ENCODE data around the gene LPP. TPM values are rescaled to one million over a fixed set of nuclear protein-coding genes. Genes with fewer than 3 reads are reported as not detected.

The LPP gene
- total RNA-seq, 1 experiment from 2014 or later: 120 TPM

DNA sequence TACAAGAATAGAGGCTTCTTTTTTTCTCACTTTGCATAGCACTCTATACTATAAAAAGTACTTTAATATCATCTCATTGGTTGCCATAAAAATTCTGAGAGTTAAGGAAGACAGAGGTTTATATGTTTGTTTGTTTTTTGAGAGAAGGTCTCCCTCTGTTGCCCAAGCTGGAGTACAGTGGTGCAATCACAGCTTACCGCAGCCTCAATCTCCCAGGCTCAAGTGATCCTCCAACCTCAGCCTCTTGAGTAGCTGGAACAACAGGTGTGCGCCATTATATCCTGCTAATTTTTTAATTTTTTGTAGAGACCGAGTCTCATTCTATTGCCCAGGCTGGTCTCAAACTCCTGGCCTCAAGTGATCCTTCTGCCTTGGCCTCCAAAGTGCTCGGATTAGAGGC is 250.2 kb downstream of the LPP start:
- no peak overlapping the region for H3K4me3 ChIP-seq (ENCODE audit: low read depth, low read length)
- H3K36me3 ChIP-seq (ENCODE audit: control insufficient read depth, insufficient read depth, low read length): no peaks in the 10 kb centered on the region; the same call in 1 of the 2 replicates
- ChIA-PET POLR2A (no interaction called here), CTCF (no interaction called here)
- Mint-ChIP-seq H3K4me3 (ENCODE audit: unreplicated experiment) (no peak overlapping the region), H3K4me1 (ENCODE audit: low read depth, unreplicated experiment) (peaks cover 12% of the 10 kb centered on the region), H3K9me3 (ENCODE audit: unreplicated experiment) (no peaks in the 10 kb centered on the region), H3K27ac (ENCODE audit: unreplicated experiment) (no peak overlapping the region), H3K27me3 (ENCODE audit: insufficient read depth, unreplicated experiment) (no peaks in the 10 kb centered on the region), H3K36me3 (ENCODE audit: insufficient read depth, unreplicated experiment) (peaks cover 30% of the 10 kb centered on the region)
- no TSS peak for BruUV-seq (replicated peaks)
- TF ChIP-seq CTCF (IDR thresholded peaks at IDR 0.05; ENCODE audit: insufficient read depth in 1 of 2, low read depth in 1 of 2, low read length in 1 of 2, severe bottlenecking in 1 of 2, unreplicated experiment in 1 of 2): no peak
- H3K9me3 ChIP-seq: no peaks in the 10 kb centered on the region
- H3K4me1 ChIP-seq: no peaks in the 10 kb centered on the region
- intact Hi-C loops (cut with micrococcal nuclease; ENCODE audit: unreplicated experiment): no loop called here
- no peak for DNase-seq
- H3K27me3 ChIP-seq (replicated peaks; ENCODE audit: control insufficient read depth, insufficient read depth, low read length): no peaks in the 10 kb centered on the region

DNA sequence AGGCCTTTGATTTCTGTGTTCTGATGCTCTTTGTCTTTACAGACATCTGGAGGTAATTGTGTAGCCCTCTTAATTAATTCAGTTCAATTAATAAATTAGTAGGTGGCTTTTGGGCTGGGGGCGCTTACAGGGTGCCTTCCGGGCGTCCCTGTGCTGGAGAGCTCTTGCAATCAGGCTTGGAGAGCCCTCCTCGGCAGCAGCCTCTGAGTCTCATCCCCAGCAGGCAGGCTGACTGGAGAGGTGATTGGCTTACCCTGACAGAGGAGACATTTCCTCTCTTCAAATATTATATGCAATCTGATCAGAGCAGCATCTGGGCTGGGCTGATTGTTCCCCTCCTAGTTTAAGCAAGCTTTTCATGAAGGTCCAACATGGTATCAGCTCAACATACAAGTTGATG is 250.7 kb downstream of the LPP start:
- DNase-seq: no peak
- H3K9me3 ChIP-seq: no peaks in the 10 kb centered on the region
- Mint-ChIP-seq H3K36me3 (ENCODE audit: insufficient read depth, unreplicated experiment) (peaks cover 30% of the 10 kb centered on the region), H3K27me3 (ENCODE audit: insufficient read depth, unreplicated experiment) (no peaks in the 10 kb centered on the region), H3K4me1 (ENCODE audit: low read depth, unreplicated experiment) (peaks cover 12% of the 10 kb centered on the region), H3K4me3 (ENCODE audit: unreplicated experiment) (no peak overlapping the region), H3K9me3 (ENCODE audit: unreplicated experiment) (no peaks in the 10 kb centered on the region), H3K27ac (ENCODE audit: unreplicated experiment) (no peak overlapping the region)
- H3K4me1 ChIP-seq: no peaks in the 10 kb centered on the region
- no peak overlapping the region for H3K4me3 ChIP-seq (ENCODE audit: low read depth, low read length)
- H3K27me3 ChIP-seq (replicated peaks; ENCODE audit: control insufficient read depth, insufficient read depth, low read length): no peaks in the 10 kb centered on the region
- no peak for TF ChIP-seq CTCF (IDR thresholded peaks at IDR 0.05; ENCODE audit: insufficient read depth in 1 of 2, low read depth in 1 of 2, low read length in 1 of 2, severe bottlenecking in 1 of 2, unreplicated experiment in 1 of 2)
- ChIA-PET POLR2A (no interaction called here), CTCF (no interaction called here)
- intact Hi-C loops (cut with micrococcal nuclease; ENCODE audit: unreplicated experiment): no loop called here
- no TSS peak for BruUV-seq (replicated peaks)
- H3K36me3 ChIP-seq (ENCODE audit: control insufficient read depth, insufficient read depth, low read length): no peaks in the 10 kb centered on the region; the same call in 1 of the 2 replicates

GRCh38 chr3:188407158-188407880 is 253.4 kb downstream of the LPP start:
- H3K27me3 Mint-ChIP-seq (ENCODE audit: insufficient read depth, unreplicated experiment): no peaks in the 10 kb centered on the region
- Histone ChIP-seq H3K9me3 (no peaks in the 10 kb centered on the region), H3K4me3 (ENCODE audit: low read depth, low read length) (no peak overlapping the region), H3K36me3 (ENCODE audit: control insufficient read depth, insufficient read depth, low read length) (no peaks in the 10 kb centered on the region; the same call in 1 of the 2 replicates), H3K4me1 (no peaks in the 10 kb centered on the region), H3K27me3 (replicated peaks; ENCODE audit: control insufficient read depth, insufficient read depth, low read length) (no peaks in the 10 kb centered on the region)
- CTCF ChIA-PET: no interaction called here
- peak overlapping the region; percentile 11 for H3K27ac Mint-ChIP-seq (ENCODE audit: unreplicated experiment)
- no peak for DNase-seq
- H3K4me1 Mint-ChIP-seq (ENCODE audit: low read depth, unreplicated experiment): no peaks in the 10 kb centered on the region
- no peaks in the 10 kb centered on the region for H3K9me3 Mint-ChIP-seq (ENCODE audit: unreplicated experiment)
- intact Hi-C loops (cut with micrococcal nuclease; ENCODE audit: unreplicated experiment): no loop called here
- H3K36me3 Mint-ChIP-seq (ENCODE audit: insufficient read depth, unreplicated experiment): peaks cover 25% of the 10 kb centered on the region
- POLR2A ChIA-PET: no interaction called here
- no TSS peak for BruUV-seq (replicated peaks)
- H3K4me3 Mint-ChIP-seq (ENCODE audit: unreplicated experiment): no peak overlapping the region
- TF ChIP-seq CTCF (IDR thresholded peaks at IDR 0.05; ENCODE audit: insufficient read depth in 1 of 2, low read depth in 1 of 2, low read length in 1 of 2, severe bottlenecking in 1 of 2, unreplicated experiment in 1 of 2): no peak

All from Caco-2 (cell line).